HepG2 (cell line): Measurements from ENCODE around the gene METAP1D. TPM values are rescaled to one million over a fixed set of nuclear protein-coding genes. Genes with fewer than 3 reads are reported as not detected.

ENCODE experiments used
- CBFB ChIP-seq: sonication (generic); formaldehyde crosslinking; IDR thresholded peaks from 2 replicates; pipeline ENCODE4 v1.4.0; 2020; ENCODE audit warnings: missing genetic modification reagents
- EZH2 ChIP-seq: conservative IDR thresholded peaks from 2 replicates; pipeline ENCODE4 v1.6.1; 2012; ENCODE audit warnings: mild to moderate bottlenecking, low read depth, low read length, moderate library complexity
- FOSL2 ChIP-seq: sonication (generic); formaldehyde crosslinking; IDR thresholded peaks from 2 replicates; pipeline ENCODE4 v1.4.0; 2020; ENCODE audit warnings: missing genetic modification reagents
- HDAC6 ChIP-seq: fragments of 200-600 bp; sonication (generic); IDR thresholded peaks from 2 replicates; pipeline ENCODE4 v1.7.0; 2017; ENCODE audit warnings: mild to moderate bottlenecking, antibody characterized with exemption, low read length, low read depth
- MYC ChIP-seq: sonication (generic); formaldehyde crosslinking; IDR thresholded peaks from 2 replicates; pipeline ENCODE4 v1.9.0; 2021; ENCODE audit warnings: missing genetic modification reagents, borderline replicate concordance
- NR2F6 ChIP-seq, 2 experiments: IDR thresholded peaks; 2 replicates each; pipeline ENCODE4 v1.6.1; 2016; ENCODE audit warnings: antibody characterized with exemption in 1 of 2, mild to moderate bottlenecking in 1 of 2
- PHF21A ChIP-seq: sonication (generic); formaldehyde crosslinking; IDR thresholded peaks from 2 replicates; pipeline ENCODE4 v1.5.0; 2020; ENCODE audit warnings: mild to moderate bottlenecking, missing genetic modification reagents
- SIX4 ChIP-seq: sonication (generic); formaldehyde crosslinking; IDR thresholded peaks from 2 replicates; pipeline ENCODE4 v1.4.0; 2020; ENCODE audit warnings: missing genetic modification reagents
- SOX6 ChIP-seq, 2 experiments: fragments of 450-650 bp in 1 of 2; sonication (generic) in 1 of 2; formaldehyde crosslinking in 1 of 2; IDR thresholded peaks; 2 replicates each; pipeline versions ENCODE4 v1.4.0 to v1.6.1; 2017 to 2020; ENCODE audit warnings: antibody characterized with exemption in 1 of 2, mild to moderate bottlenecking in 1 of 2, missing genetic modification reagents in 1 of 2
- YEATS4 ChIP-seq: sonication (generic); formaldehyde crosslinking; IDR thresholded peaks from 2 replicates; pipeline ENCODE4 v1.4.0; 2020; ENCODE audit warnings: missing genetic modification reagents, borderline replicate concordance
- ZBTB7A ChIP-seq: sonication (generic); formaldehyde crosslinking; IDR thresholded peaks from 2 replicates; pipeline ENCODE4 v1.8.0; 2022; ENCODE audit warnings: mild to moderate bottlenecking, missing genetic modification reagents
- ZFP82 ChIP-seq: sonication (generic); formaldehyde crosslinking; IDR thresholded peaks from 2 replicates; pipeline ENCODE4 v1.5.1; 2020; ENCODE audit warnings: mild to moderate bottlenecking, missing genetic modification reagents, borderline replicate concordance
- ZFY ChIP-seq: sonication (generic); formaldehyde crosslinking; IDR thresholded peaks from 2 replicates; pipeline ENCODE4 v1.4.0; 2020; ENCODE audit warnings: missing genetic modification reagents
- ZNF709 ChIP-seq: sonication (generic); formaldehyde crosslinking; IDR thresholded peaks from 2 replicates; pipeline ENCODE4 v1.5.0; 2020; ENCODE audit warnings: mild to moderate bottlenecking, missing genetic modification reagents
- ZNF713 ChIP-seq: sonication (generic); formaldehyde crosslinking; IDR thresholded peaks from 2 replicates; pipeline ENCODE4 v1.4.0; 2020; ENCODE audit warnings: mild to moderate bottlenecking, missing genetic modification reagents
- ZSCAN31 ChIP-seq: sonication (generic); formaldehyde crosslinking; IDR thresholded peaks from 2 replicates; pipeline ENCODE4 v1.5.0; 2020; ENCODE audit warnings: low read depth, mild to moderate bottlenecking, missing genetic modification reagents
- polyA plus RNA-seq, 8 experiments: library from polyadenylated mRNA; depleted of rRNA in 3 of 8; stranded (reverse) in 7 of 8; unstranded in 1 of 8; fragments of >200 nt; fragmentation: Illumina TruSeq in 4 of 8; extraction: Trizol in 4 of 8; gene quantifications; 2 replicates each; pipeline versions ENCODE4 v1.2.1 to v1.2.3, GENCODE V29; 2011 to 2016; ENCODE audit warnings: low read depth in 4 of 8, missing spikeins in 1 of 8, mixed read lengths in 1 of 8; ENCODE audit not compliant: insufficient read depth in 1 of 8
- total RNA-seq, 5 experiments: library from RNA; depleted of rRNA; stranded (reverse); fragments of >200 nt; fragmentation: Illumina TruSeq; extraction: Trizol; gene quantifications; 2 replicates each; pipeline ENCODE4 v1.2.3, GENCODE V29; 2016; ENCODE audit warnings: low read depth in 1 of 5
- TF ChIP-seq, protein P1 (sequence below): sonication (generic); formaldehyde crosslinking; IDR thresholded peaks from 2 replicates; pipeline ENCODE4 v1.8.0; 2022; ENCODE audit warnings: mild to moderate bottlenecking, missing genetic modification reagents
- TF ChIP-seq, protein P2 (sequence below): sonication (generic); formaldehyde crosslinking; IDR thresholded peaks from 2 replicates; pipeline ENCODE4 v1.9.0; 2021; ENCODE audit warnings: mild to moderate bottlenecking, missing genetic modification reagents
- TF ChIP-seq, protein P3 (sequence below): sonication (generic); formaldehyde crosslinking; IDR thresholded peaks from 2 replicates; pipeline ENCODE4 v1.5.0; 2020; ENCODE audit warnings: mild to moderate bottlenecking, missing genetic modification reagents, moderate library complexity
- TF ChIP-seq, protein P4 (sequence below): sonication (generic); formaldehyde crosslinking; IDR thresholded peaks from 2 replicates; pipeline ENCODE4 v1.4.0; 2020; ENCODE audit warnings: missing genetic modification reagents

The METAP1D gene
- total and polyA plus RNA-seq, 2 of the 13 experiments (the other 11 are each of a cell fraction or from before 2014, with no cell fraction given): 14.7 to 21.6 TPM

DNA sequence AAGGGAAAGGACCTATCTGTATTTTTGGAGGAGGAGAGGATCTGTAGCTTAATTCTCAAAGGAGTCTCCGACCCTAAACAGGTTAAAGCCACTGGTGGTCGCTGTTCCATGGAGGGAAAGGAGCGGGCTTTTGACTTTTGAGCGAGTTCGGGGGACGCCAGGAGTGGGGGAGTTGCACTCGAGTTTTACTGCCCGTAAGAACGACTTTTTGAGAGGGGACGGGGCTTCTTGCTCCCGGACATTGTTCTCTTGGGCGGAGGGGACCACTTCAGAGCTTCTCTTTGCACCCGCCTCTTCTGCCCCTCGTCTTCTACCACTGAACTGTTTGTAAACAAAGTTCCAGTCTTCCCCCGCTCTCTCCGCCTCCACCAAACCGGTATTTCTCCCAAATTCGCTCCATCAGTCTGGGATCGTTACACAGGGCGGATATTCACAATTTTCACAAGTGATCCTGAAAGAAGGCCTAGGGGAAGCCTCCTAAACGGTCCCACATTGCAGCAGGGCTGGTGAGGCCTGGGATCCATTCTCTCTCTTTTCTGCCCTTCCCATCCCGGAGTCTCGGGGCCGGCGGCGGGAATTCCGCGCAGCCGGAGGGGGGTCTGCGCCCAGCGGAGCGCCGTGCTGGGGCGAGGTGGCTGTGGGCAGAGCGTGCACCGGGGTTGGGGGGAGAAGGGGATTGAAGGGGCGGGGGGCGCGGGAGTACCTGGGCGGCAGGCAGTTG lies 96.3 kb downstream of the METAP1D start (continued):
- TF ChIP-seq, protein P1, sequence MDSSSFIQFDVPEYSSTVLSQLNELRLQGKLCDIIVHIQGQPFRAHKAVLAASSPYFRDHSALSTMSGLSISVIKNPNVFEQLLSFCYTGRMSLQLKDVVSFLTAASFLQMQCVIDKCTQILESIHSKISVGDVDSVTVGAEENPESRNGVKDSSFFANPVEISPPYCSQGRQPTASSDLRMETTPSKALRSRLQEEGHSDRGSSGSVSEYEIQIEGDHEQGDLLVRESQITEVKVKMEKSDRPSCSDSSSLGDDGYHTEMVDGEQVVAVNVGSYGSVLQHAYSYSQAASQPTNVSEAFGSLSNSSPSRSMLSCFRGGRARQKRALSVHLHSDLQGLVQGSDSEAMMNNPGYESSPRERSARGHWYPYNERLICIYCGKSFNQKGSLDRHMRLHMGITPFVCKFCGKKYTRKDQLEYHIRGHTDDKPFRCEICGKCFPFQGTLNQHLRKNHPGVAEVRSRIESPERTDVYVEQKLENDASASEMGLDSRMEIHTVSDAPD (CRISPR knock-in tag): no peak
- no peak for TF ChIP-seq NR2F6 (IDR thresholded peaks at IDR 0.05)
- no peak for TF ChIP-seq NR2F6 (CRISPR knock-in tag; IDR thresholded peaks at IDR 0.05)
- TF ChIP-seq, protein P2, sequence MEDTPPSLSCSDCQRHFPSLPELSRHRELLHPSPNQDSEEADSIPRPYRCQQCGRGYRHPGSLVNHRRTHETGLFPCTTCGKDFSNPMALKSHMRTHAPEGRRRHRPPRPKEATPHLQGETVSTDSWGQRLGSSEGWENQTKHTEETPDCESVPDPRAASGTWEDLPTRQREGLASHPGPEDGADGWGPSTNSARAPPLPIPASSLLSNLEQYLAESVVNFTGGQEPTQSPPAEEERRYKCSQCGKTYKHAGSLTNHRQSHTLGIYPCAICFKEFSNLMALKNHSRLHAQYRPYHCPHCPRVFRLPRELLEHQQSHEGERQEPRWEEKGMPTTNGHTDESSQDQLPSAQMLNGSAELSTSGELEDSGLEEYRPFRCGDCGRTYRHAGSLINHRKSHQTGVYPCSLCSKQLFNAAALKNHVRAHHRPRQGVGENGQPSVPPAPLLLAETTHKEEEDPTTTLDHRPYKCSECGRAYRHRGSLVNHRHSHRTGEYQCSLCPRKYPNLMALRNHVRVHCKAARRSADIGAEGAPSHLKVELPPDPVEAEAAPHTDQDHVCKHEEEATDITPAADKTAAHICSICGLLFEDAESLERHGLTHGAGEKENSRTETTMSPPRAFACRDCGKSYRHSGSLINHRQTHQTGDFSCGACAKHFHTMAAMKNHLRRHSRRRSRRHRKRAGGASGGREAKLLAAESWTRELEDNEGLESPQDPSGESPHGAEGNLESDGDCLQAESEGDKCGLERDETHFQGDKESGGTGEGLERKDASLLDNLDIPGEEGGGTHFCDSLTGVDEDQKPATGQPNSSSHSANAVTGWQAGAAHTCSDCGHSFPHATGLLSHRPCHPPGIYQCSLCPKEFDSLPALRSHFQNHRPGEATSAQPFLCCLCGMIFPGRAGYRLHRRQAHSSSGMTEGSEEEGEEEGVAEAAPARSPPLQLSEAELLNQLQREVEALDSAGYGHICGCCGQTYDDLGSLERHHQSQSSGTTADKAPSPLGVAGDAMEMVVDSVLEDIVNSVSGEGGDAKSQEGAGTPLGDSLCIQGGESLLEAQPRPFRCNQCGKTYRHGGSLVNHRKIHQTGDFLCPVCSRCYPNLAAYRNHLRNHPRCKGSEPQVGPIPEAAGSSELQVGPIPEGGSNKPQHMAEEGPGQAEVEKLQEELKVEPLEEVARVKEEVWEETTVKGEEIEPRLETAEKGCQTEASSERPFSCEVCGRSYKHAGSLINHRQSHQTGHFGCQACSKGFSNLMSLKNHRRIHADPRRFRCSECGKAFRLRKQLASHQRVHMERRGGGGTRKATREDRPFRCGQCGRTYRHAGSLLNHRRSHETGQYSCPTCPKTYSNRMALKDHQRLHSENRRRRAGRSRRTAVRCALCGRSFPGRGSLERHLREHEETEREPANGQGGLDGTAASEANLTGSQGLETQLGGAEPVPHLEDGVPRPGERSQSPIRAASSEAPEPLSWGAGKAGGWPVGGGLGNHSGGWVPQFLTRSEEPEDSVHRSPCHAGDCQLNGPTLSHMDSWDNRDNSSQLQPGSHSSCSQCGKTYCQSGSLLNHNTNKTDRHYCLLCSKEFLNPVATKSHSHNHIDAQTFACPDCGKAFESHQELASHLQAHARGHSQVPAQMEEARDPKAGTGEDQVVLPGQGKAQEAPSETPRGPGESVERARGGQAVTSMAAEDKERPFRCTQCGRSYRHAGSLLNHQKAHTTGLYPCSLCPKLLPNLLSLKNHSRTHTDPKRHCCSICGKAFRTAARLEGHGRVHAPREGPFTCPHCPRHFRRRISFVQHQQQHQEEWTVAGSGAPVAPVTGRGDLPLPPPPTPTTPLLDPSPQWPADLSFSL (CRISPR knock-in tag): no peak
- no peak for TF ChIP-seq FOSL2 (CRISPR knock-in tag)
- no peak for TF ChIP-seq PHF21A (CRISPR knock-in tag)
- TF ChIP-seq MYC (CRISPR knock-in tag): 0 out of 2 replicates have a peak, but pooled peaks have one; percentile 26
- no peak for TF ChIP-seq HDAC6
- no peak for TF ChIP-seq CBFB (CRISPR knock-in tag)
- TF ChIP-seq ZNF709 (CRISPR knock-in tag): no peak
- TF ChIP-seq, protein P3, sequence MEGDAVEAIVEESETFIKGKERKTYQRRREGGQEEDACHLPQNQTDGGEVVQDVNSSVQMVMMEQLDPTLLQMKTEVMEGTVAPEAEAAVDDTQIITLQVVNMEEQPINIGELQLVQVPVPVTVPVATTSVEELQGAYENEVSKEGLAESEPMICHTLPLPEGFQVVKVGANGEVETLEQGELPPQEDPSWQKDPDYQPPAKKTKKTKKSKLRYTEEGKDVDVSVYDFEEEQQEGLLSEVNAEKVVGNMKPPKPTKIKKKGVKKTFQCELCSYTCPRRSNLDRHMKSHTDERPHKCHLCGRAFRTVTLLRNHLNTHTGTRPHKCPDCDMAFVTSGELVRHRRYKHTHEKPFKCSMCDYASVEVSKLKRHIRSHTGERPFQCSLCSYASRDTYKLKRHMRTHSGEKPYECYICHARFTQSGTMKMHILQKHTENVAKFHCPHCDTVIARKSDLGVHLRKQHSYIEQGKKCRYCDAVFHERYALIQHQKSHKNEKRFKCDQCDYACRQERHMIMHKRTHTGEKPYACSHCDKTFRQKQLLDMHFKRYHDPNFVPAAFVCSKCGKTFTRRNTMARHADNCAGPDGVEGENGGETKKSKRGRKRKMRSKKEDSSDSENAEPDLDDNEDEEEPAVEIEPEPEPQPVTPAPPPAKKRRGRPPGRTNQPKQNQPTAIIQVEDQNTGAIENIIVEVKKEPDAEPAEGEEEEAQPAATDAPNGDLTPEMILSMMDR (CRISPR knock-in tag): peak; percentile 47
- TF ChIP-seq ZBTB7A: no peak
- no peak for TF ChIP-seq ZFP82
- no peak for TF ChIP-seq SIX4 (CRISPR knock-in tag)
- no peak for TF ChIP-seq SOX6 (IDR thresholded peaks at IDR 0.05)
- no peak for TF ChIP-seq SOX6 (CRISPR knock-in tag; IDR thresholded peaks at IDR 0.05)
- TF ChIP-seq ZNF713 (CRISPR knock-in tag): no peak
- TF ChIP-seq EZH2: peak; percentile 75; the same call in 1 of the 2 replicates
- peak; percentile 41; the same call in 1 of the 2 replicates for TF ChIP-seq ZFY (CRISPR knock-in tag)
- no peak for TF ChIP-seq ZSCAN31 (CRISPR knock-in tag)
- TF ChIP-seq, protein P4, sequence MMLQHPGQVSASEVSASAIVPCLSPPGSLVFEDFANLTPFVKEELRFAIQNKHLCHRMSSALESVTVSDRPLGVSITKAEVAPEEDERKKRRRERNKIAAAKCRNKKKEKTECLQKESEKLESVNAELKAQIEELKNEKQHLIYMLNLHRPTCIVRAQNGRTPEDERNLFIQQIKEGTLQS: no peak
- 0 out of 2 replicates have a peak, but pooled peaks have one; percentile 19 for TF ChIP-seq YEATS4
